Activated naive CD8-positive, alpha-beta T cell treated with anti-CD3 and anti-CD28 coated beads, Interleukin-2, amount 10 ng/mL, durations not matched to agents 7 days and 5 days (primary cell): ENCODE results near the gene CCDC141. TPM values are rescaled to one million over a fixed set of nuclear protein-coding genes. Genes with fewer than 3 reads are reported as not detected.
A peak's percentile ranks its signal among the peaks of the same experiment; 100 is the strongest.
"Not testable (repeated sequence)": the region's sequence is repeated elsewhere in the genome, so short reads cannot be mapped to it uniquely, and the experiment has no call there.

Experiments
- ATAC-seq: fragments of 150-1000 bp; cut with Tn5 transposase; one replicate; pipeline ENCODE4 v1.10.0; 2021; ENCODE audit warnings: low read depth, moderate library complexity
- POLR2A ChIA-PET: fragments of 350-600 bp; sonication (Branson Sonifier 250); formaldehyde crosslinking; loops from one replicate; lab custom pipeline; 2021; ENCODE audit warnings: antibody characterized with exemption; lab: Charles Lee
- DNase-seq: peaks from one replicate; pipeline ENCODE4 v3.0.0; 2021
- H3K27ac Mint-ChIP-seq: one replicate; pipeline ENCODE4 v1.8.0; 2022; ENCODE audit warnings: mild to moderate bottlenecking, mixed read lengths
- H3K27me3 Mint-ChIP-seq: one replicate; pipeline ENCODE4 v1.8.0; 2022; ENCODE audit warnings: mild to moderate bottlenecking, moderate library complexity, mixed read lengths
- H3K36me3 Mint-ChIP-seq: one replicate; pipeline ENCODE4 v1.8.0; 2021; ENCODE audit warnings: mild to moderate bottlenecking, mixed read lengths
- H3K4me1 Mint-ChIP-seq: one replicate; pipeline ENCODE4 v1.8.0; 2021; ENCODE audit warnings: mixed read lengths
- H3K4me3 Mint-ChIP-seq: one replicate; pipeline ENCODE4 v1.8.0; 2022; ENCODE audit warnings: mild to moderate bottlenecking, moderate library complexity, mixed read lengths
- H3K9me3 Mint-ChIP-seq: one replicate; pipeline ENCODE4 v1.8.0; 2021; ENCODE audit warnings: mixed read lengths
- total RNA-seq, 2 experiments: library from RNA; stranded (reverse); gene quantifications; one replicate each; pipeline ENCODE4 v1.2.3, GENCODE V29; 2021

The CCDC141 gene
- total RNA-seq, 2 experiments from 2014 or later, result 11.8 to 15.0 TPM

DNA sequence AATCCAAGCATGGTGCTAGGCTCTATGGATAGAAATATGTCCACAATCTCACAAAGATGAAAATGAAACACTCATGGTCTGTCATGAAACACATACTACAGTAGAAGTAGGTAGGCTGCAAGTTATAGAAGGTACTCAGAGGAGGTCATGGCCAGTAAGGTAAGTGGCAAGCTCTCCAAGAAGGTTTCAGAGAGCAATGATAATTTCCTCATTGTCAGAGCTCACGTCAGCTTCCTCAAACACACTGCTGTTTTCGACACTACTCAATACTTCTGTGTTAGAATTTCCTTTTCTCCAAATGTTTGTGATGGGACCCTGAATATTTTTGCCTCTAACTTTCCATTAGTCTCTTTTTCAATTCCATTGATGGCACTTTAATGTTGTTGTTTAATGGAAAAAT, 25.5 kb downstream of the CCDC141 start:
- no peak for DNase-seq
- ATAC-seq, result peak; percentile 11
- no peak overlapping the region for H3K27ac Mint-ChIP-seq

DNA sequence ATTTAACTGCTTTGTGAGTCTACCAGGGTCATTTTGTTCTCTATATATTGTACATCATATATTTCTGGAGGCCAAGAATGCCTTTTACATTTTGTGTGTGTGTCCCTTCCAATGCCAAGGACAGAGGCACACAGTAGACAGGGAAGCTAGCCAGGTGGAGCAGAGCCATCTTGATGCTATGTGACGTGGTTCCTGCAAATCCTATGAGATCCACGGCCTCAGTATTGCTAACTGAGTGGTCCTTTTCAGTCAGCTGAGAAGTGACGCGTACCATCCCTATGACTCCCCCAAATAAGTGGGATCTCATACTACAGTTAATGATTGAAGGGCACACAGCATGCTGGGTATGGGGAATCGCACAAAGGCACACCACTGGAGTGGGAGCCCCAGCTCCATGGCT, 27.3 kb downstream of the CCDC141 start:
- peaks cover 24% of the 10 kb centered on the region for H3K36me3 Mint-ChIP-seq
- no peak overlapping the region for H3K27ac Mint-ChIP-seq
- H3K4me3 Mint-ChIP-seq, result no peak overlapping the region
- POLR2A ChIA-PET, result interaction anchor here (1.0 kb wide), 1 partner anchor 27 kb away, joined by 4 read pairs; the partner anchor contains the start of gene CCDC141
- H3K27me3 Mint-ChIP-seq, result no peaks in the 10 kb centered on the region
- DNase-seq (no peak), ATAC-seq (no peak)
- peaks cover 15% of the 10 kb centered on the region for H3K9me3 Mint-ChIP-seq
- peaks cover 23% of the 10 kb centered on the region for H3K4me1 Mint-ChIP-seq

More for the DNA sequence above, 25.5 kb downstream of the CCDC141 start:
- Mint-ChIP-seq H3K9me3 (peaks cover 26% of the 10 kb centered on the region), H3K27me3 (no peaks in the 10 kb centered on the region), H3K36me3 (peaks cover 36% of the 10 kb centered on the region), H3K4me3 (peak overlapping the region; percentile 11), H3K4me1 (peaks cover 16% of the 10 kb centered on the region)
- POLR2A ChIA-PET, result no interaction called here

DNA sequence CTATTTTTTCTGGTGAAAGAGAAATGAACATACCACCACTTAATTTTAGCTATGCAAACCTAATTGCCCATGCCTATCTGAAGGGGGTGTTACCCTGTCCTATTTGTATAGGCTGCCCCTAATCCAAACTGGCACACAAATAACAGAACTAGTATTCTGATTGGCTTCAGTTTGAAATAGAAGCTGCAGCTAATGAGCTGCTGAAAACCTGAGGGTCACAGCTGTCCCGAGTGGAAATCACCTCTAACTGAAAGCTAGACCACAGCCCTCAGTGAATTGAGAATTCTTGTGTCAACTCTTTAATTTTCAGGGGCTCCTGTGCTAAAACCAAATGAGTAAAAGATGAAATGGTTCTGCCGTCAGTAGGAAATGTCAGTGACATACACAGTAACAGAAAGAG, 28.7 kb downstream of the CCDC141 start:
- POLR2A ChIA-PET, result no interaction called here
- Mint-ChIP-seq H3K36me3 (peaks cover 13% of the 10 kb centered on the region), H3K27me3 (no peaks in the 10 kb centered on the region), H3K9me3 (peaks cover 6% of the 10 kb centered on the region), H3K27ac (no peak overlapping the region), H3K4me3 (no peak overlapping the region), H3K4me1 (peaks cover 28% of the 10 kb centered on the region)
- DNase-seq, result no peak
- ATAC-seq, result no peak

DNA sequence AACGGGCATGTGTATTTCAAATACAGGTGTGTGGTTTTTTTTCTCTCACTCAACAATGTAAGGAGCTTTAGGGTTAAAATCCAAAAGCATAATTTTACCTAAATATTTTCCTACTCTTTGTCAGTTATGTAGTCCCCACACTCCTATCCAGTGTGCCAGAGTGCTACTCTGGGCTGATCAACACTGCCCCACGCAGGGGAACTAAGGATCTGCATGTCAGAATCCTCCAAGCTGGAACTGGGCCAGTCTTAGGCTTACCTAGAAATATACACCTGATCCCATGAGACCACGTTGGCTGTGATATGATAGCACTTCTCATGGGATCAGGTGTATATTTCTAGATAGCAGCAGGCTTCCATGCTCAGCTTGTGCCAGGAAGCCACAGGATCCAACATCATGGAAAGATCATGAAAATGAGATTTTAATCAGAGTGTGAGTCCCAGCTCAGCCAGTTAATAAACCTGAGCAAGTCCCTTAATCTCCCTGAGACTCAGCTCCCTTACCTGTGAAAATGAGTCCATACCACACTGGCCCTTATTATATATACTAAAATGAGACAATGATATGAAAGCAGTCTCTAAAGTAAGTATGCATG, 29.7 kb downstream of the CCDC141 start:
- Mint-ChIP-seq H3K27ac (no peak overlapping the region), H3K4me1 (peaks cover 25% of the 10 kb centered on the region), H3K27me3 (no peaks in the 10 kb centered on the region), H3K9me3 (no peaks in the 10 kb centered on the region), H3K36me3 (peaks cover 6% of the 10 kb centered on the region), H3K4me3 (no peak overlapping the region)
- POLR2A ChIA-PET, result interaction anchor here (1.0 kb wide), 1 partner anchor 11 kb away, joined by 4 read pairs; no protein-coding TSS in a partner anchor
- DNase-seq (peak; percentile 62), ATAC-seq (peak; percentile 85)

DNA sequence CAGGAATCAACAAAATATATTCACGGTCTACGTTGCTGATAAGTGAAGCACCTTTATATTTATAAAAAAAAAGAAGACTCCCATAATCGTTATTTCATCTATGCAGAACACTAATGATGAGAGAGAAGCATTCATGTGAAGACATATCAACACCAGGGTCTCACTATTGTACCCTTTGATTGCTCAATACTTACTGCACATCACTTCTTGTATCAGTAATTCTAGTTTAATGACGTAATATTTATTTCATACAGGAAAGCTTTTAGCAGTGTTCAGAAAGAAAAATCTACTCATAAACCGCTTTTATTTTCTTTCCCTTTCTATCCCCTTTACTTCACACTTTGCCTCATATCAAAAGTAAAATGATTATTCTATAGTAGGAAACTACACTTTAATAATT, 30.7 kb downstream of the CCDC141 start:
- Mint-ChIP-seq H3K4me3 (no peak overlapping the region), H3K4me1 (peaks cover 18% of the 10 kb centered on the region), H3K9me3 (peaks cover 4% of the 10 kb centered on the region), H3K27me3 (no peaks in the 10 kb centered on the region), H3K27ac (no peak overlapping the region), H3K36me3 (peaks cover 8% of the 10 kb centered on the region)
- ATAC-seq (no peak), DNase-seq (no peak)
- POLR2A ChIA-PET, result no interaction called here

DNA sequence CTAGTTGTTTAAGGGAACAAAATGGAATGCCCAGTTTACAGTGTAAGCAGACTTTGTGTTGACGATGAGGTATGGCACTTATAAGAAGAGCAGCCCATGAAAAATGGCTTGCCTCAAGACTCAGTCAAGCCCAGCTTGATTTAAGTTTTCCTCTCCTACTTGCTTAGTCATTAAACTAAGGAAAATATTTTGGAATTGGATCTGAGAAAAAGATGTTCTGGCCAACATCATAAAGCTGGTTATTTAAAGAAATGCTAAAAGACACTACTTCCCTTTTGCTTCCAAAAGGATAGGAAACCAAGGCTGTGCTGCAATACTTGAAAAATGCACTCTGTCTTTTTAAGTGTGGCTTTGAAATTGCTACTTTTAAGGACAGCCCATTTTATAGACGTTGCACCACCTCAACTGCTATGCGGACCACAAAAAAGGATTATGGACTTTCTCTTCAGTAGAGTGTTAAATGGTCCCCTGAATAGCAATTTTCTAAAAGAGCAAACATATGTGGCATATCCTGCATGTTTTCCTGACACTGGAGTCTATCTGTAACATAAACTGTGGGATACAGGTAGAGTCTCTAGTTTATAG, 32.1 kb downstream of the CCDC141 start:
- Mint-ChIP-seq H3K4me1 (peaks cover 14% of the 10 kb centered on the region), H3K36me3 (peaks cover 17% of the 10 kb centered on the region), H3K4me3 (peak overlapping the region; percentile 16), H3K27me3 (no peaks in the 10 kb centered on the region), H3K27ac (peak overlapping the region; percentile 14), H3K9me3 (peaks cover 7% of the 10 kb centered on the region)
- DNase-seq (no peak), ATAC-seq (peak; percentile 46)
- POLR2A ChIA-PET, result interaction anchor here (0.7 kb wide), 1 partner anchor 587 kb away, joined by 5 read pairs; no protein-coding TSS in a partner anchor

DNA sequence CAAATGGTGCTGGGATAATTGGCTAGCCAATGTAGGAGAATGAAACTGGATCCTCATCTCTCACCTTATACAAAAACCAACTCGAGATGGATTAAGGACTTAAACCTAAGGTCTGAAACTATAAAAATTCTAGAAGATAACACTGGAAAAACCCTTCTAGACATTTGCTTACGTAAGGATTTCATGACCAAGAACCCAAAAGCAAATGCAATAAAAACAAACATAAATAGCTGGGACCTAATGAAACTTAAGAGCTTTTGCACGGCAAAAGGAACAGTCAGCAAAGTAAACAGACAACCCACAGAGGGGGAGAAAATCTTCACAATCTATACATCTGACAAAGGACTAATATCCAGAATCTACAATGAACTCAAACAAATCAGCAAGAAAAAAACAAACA, 35.7 kb downstream of the CCDC141 start:
- POLR2A ChIA-PET, H3K27me3 Mint-ChIP-seq, H3K27ac Mint-ChIP-seq, DNase-seq, ATAC-seq, H3K4me3 Mint-ChIP-seq: not testable (repeated sequence)
- peaks cover 20% of the 10 kb centered on the region for H3K9me3 Mint-ChIP-seq
- peaks cover 38% of the 10 kb centered on the region for H3K36me3 Mint-ChIP-seq
- peaks cover 16% of the 10 kb centered on the region for H3K4me1 Mint-ChIP-seq

DNA sequence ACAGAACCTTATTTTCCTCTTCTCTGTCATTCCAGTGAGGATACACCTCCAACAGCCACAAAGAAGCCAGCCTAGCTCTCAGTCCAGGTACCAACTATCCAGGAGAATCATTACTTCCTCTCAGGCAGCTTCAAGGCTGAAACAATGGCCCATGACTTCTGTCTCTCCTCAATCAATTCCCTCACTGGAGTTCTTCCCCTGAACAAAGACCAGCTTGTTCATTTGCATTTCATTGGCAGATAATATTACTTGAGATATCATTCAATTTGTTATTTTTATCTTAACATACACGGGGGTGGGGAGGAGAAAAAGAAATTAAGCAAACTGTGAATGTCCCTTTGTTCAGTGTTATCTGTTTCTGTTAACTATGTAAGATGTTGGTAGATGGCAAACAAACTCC, 44.0 kb downstream of the CCDC141 start:
- Mint-ChIP-seq H3K4me1 (no peaks in the 10 kb centered on the region), H3K36me3 (peaks cover 15% of the 10 kb centered on the region), H3K27me3 (no peaks in the 10 kb centered on the region), H3K4me3 (no peak overlapping the region), H3K9me3 (peaks cover 10% of the 10 kb centered on the region), H3K27ac (no peak overlapping the region)
- no peak for DNase-seq
- ATAC-seq, result no peak
- POLR2A ChIA-PET, result no interaction called here

DNA sequence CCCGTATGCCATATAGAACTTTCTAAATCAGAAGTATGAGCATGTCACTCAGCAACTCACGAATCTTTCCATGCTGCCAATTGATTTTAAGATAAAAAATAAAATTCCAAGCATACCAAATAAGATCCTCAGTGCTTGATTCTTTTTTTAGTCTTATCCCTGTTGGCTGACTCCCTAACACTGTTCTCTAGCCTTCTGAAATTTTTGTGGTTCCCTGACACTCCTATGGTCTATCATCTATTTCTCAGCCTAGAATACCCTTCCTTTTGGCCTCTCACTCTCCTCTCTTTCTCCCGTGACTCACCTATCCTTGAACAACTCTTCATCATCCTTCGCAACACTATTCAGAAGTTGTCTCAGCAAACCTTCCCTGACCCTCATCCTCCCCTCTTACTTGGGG, 50.5 kb downstream of the CCDC141 start:
- Mint-ChIP-seq H3K4me1 (peaks cover 18% of the 10 kb centered on the region), H3K27ac (peak overlapping the region; percentile 22), H3K9me3 (peaks cover 9% of the 10 kb centered on the region), H3K4me3 (no peak overlapping the region), H3K27me3 (no peaks in the 10 kb centered on the region), H3K36me3 (peaks cover 17% of the 10 kb centered on the region)
- no peak for DNase-seq
- no peak for ATAC-seq
- POLR2A ChIA-PET, result no interaction called here

DNA sequence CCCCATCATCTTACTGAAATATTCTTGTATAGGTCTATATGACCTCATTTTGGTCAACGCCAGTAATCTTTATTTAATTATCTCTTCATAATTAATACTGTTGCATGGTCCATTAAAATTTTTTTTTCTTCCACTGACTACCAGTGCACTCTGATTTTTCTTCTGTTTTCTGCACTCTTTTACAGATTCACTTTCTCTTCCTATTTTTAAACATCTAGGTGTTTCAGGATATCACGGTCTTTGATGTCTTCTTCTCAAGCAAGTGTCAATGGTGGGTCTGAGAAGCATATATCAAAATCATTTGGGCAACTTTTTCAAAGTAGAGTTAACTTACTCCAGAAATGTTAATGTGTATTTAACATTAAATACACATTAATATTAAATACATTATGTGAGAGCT, 51.4 kb downstream of the CCDC141 start:
- POLR2A ChIA-PET, result no interaction called here
- Mint-ChIP-seq H3K27ac (no peak overlapping the region), H3K27me3 (no peaks in the 10 kb centered on the region), H3K4me3 (no peak overlapping the region), H3K4me1 (peaks cover 18% of the 10 kb centered on the region), H3K36me3 (peaks cover 23% of the 10 kb centered on the region), H3K9me3 (peaks cover 11% of the 10 kb centered on the region)
- no peak for ATAC-seq
- no peak for DNase-seq

DNA sequence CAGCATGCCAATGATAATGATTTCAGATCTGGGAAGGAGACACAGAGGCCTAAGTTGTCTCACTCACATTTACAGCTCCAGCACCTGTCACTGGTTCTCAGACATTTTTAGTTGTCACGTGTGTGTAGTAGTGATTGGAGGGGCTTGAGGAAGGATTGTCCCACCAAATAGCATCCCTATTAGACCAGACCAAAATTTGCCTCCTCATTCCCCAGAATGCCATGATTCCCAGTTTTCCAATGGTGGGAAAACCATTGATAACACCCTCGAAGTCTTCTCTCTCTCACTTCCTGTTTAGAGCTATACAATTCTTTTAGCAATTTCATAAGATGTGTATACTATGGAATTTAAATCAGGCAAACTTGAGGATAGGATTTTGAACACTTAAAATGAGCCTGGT, 52.5 kb downstream of the CCDC141 start:
- POLR2A ChIA-PET, result no interaction called here
- ATAC-seq (no peak), DNase-seq (no peak)
- Mint-ChIP-seq H3K36me3 (peaks cover 24% of the 10 kb centered on the region), H3K9me3 (peaks cover 13% of the 10 kb centered on the region), H3K4me1 (peaks cover 18% of the 10 kb centered on the region), H3K27me3 (no peaks in the 10 kb centered on the region), H3K4me3 (no peak overlapping the region), H3K27ac (no peak overlapping the region)

DNA sequence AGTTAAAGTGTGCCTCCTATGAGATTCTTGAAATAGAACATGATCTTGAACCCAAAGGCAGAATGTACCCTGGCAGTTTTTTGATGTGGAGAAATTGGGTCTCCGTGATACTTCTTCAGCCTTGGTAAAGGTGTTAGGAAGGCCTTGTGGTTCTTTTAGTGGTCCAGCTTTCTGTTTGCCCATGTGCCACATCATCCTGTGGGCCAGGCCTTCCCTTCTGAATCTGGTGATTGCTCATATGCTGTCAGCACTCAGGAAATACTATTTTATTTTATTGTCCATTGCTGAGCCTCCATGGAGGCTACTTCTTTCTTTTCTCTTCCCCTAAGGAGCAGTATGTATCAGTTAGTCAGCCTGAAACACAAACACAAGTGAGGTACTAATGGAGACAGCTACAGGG, 52.9 kb downstream of the CCDC141 start:
- Mint-ChIP-seq H3K27ac (no peak overlapping the region), H3K27me3 (no peaks in the 10 kb centered on the region), H3K36me3 (peaks cover 24% of the 10 kb centered on the region), H3K4me3 (no peak overlapping the region), H3K9me3 (peaks cover 13% of the 10 kb centered on the region), H3K4me1 (peaks cover 18% of the 10 kb centered on the region)
- ATAC-seq (peak; percentile 61), DNase-seq (no peak)
- POLR2A ChIA-PET, result no interaction called here

DNA sequence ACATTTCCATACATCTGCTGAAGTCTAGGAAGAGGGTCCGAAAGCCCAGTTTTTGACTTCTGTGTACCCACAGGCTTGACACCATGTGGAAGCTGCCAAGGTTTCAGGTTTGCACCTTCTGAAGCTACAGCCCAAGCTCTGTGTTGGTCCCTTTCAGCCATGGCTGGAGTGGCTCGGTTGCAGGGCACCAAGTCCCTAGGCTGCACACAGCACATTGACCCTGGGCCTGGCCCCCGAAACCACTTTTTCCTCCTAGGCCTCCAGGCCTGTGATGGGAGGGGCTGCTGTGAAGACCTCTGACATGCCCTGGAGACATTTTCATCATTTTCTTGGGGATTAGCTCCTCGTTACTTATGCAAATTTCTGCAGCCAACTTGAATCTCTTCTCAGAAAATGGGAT, 55.7 kb downstream of the CCDC141 start:
- Mint-ChIP-seq H3K4me1 (peaks cover 22% of the 10 kb centered on the region), H3K27me3 (no peaks in the 10 kb centered on the region), H3K9me3 (peaks cover 15% of the 10 kb centered on the region), H3K4me3 (no peak overlapping the region), H3K27ac (no peak overlapping the region), H3K36me3 (peaks cover 22% of the 10 kb centered on the region)
- no peak for ATAC-seq
- no peak for DNase-seq
- POLR2A ChIA-PET, result no interaction called here

DNA sequence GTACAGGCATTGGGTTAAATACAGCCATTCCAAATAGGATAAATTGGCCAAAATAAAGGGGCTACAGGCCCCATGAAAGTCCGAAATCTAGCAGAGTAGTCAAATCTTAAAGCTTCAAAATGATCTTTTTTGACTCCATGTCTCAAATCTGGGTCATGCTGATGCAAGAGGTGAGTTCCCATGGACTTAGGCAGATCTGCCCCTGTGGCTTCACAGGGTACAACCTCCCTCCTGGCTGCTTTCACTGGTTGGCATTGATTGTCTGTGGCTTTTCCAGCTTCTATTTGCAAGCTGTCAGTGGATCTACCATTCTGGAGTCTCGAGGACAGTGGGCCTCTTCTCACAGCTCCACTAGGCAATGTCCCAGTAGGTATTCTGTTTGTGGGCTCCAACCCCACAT, 56.1 kb downstream of the CCDC141 start:
- H3K9me3 Mint-ChIP-seq, result peaks cover 15% of the 10 kb centered on the region
- peaks cover 19% of the 10 kb centered on the region for H3K36me3 Mint-ChIP-seq
- no peak overlapping the region for H3K27ac Mint-ChIP-seq
- peaks cover 18% of the 10 kb centered on the region for H3K4me1 Mint-ChIP-seq
- no peaks in the 10 kb centered on the region for H3K27me3 Mint-ChIP-seq
- POLR2A ChIA-PET, result no interaction called here
- ATAC-seq (no peak), DNase-seq (no peak)
- no peak overlapping the region for H3K4me3 Mint-ChIP-seq
